ENCODE measurements around the gene SLC25A45. TPM values are rescaled to one million over a fixed set of nuclear protein-coding genes. Genes with fewer than 3 reads are reported as not detected.

Gene SLC25A45
- total RNA-seq, 1 experiment from 2014 or later: 1.1 TPM

- Histone ChIP-seq H2AFZ (ENCODE audit: low read length) (no peak overlapping the region), H2BK15ac (ENCODE audit: low read depth, low read length) (no peak overlapping the region), H2BK120ac (ENCODE audit: low read depth, low read length, poor library complexity, severe bottlenecking) (no peak overlapping the region), H3K79me1 (ENCODE audit: insufficient read depth, low read depth, low read length, poor library complexity, severe bottlenecking) (no peaks in the 10 kb centered on the region), H4K20me1 (ENCODE audit: control insufficient read depth, insufficient read depth, insufficient read length) (no peaks in the 10 kb centered on the region), H3K18ac (ENCODE audit: insufficient read length, low read depth, low read length) (no peak overlapping the region), H3K9ac (ENCODE audit: extremely low read depth, insufficient read length, low read length) (no peak overlapping the region), H3K56ac (ENCODE audit: insufficient read length, low read depth, low read length) (no peak overlapping the region), H3K79me2 (ENCODE audit: insufficient read depth, low read length) (no peaks in the 10 kb centered on the region), H3K23me2 (ENCODE audit: insufficient read length, low read depth, low read length, poor library complexity, severe bottlenecking) (no peaks in the 10 kb centered on the region), H4K91ac (ENCODE audit: insufficient read length, low read depth, low read length) (no peak overlapping the region), H3K23ac (ENCODE audit: insufficient read length, low read depth, low read length) (no peak overlapping the region), H2BK12ac (ENCODE audit: insufficient read length, low read depth, low read length) (no peak overlapping the region), H3K14ac (ENCODE audit: insufficient read depth, low read length) (no peak overlapping the region), H3K27ac (ENCODE audit: insufficient read length, low read depth, low read length) (no peak overlapping the region), H3K4me1 (ENCODE audit: insufficient read depth, low read length) (no peaks in the 10 kb centered on the region; the same call in 1 of the 2 replicates), H4K5ac (ENCODE audit: insufficient read length, low read depth, low read length) (no peak overlapping the region), H2AK5ac (ENCODE audit: insufficient read length, low read length) (no peak overlapping the region), H2BK5ac (ENCODE audit: insufficient read length, low read length) (no peak overlapping the region), H3K27me3 (ENCODE audit: insufficient read depth, low read length) (no peaks in the 10 kb centered on the region), H2BK20ac (ENCODE audit: low read depth, low read length, poor library complexity, severe bottlenecking) (no peak overlapping the region), H3K4me2 (ENCODE audit: insufficient read depth, insufficient read length, low read length) (no peak overlapping the region), H4K8ac (replicated peaks; ENCODE audit: insufficient read length, low read depth, low read length) (no peak overlapping the region), H3T11ph (ENCODE audit: low read length) (no peak overlapping the region), H3K4ac (ENCODE audit: low read depth, low read length) (no peak overlapping the region), H3K9me3 (ENCODE audit: control insufficient read depth, low read depth, low read length) (no peaks in the 10 kb centered on the region)
- Mint-ChIP-seq H3K4me3 (no peak overlapping the region; a peak in 1 of 5 replicates), H3K27ac (no peak overlapping the region), H3K27me3 (ENCODE audit: low read depth) (peaks cover 4% of the 10 kb centered on the region), H3K4me1 (peaks cover 7 to 10% of the 10 kb centered on the region in 2 experiments; a peak in 3 of 4 replicates), H3K9me3 (no peaks in the 10 kb centered on the region), H3K36me3 (ENCODE audit: insufficient read depth in 1 of 3, low read depth in 3 of 3) (peaks cover 7 to 8% (median 8%) of the 10 kb centered on the region in 3 experiments)
- no CpG with 5 or more reads among the region's 8 CpGs for WGBS (ENCODE audit: extremely low coverage, insufficient read length, low lambda C conversion rate)
- TF ChIP-seq CTCF (conservative IDR thresholded peaks at IDR 0.05): no peak
- no peak for DNase-seq
These were observed 55.4 kb downstream of the SLC25A45 start for GRCh38 chr11:65327021-65327420.

Measured in H9 (cell line).